ENCODE data around the gene STK11IP.
A peak's percentile ranks its signal among the peaks of the same experiment; 100 is the strongest.

The STK11IP gene

GRCh38 chr2:219575566-219576504 is 21.8 kb upstream of the STK11IP start:
- Mint-ChIP-seq H3K27ac (peak overlapping the region; percentile 63 to 95 (median 64)), H3K27me3 (ENCODE audit: low read depth) (peaks cover 7% of the 10 kb centered on the region), H3K4me1 (peaks cover 48% of the 10 kb centered on the region), H3K36me3 (ENCODE audit: low read depth) (no peaks in the 10 kb centered on the region), H3K4me3 (peak overlapping the region in 1 of 3 experiments; percentile 29), H3K9me3 (no peaks in the 10 kb centered on the region)
- no peak for TF ChIP-seq CTCF (IDR thresholded peaks at IDR 0.05; ENCODE audit: unreplicated experiment in 3 of 3)

GRCh38 chr2:219576505-219577388 is 20.9 kb upstream of the STK11IP start:
- H3K4me3 Mint-ChIP-seq, result peak overlapping the region; percentile 28 to 57 (median 37)
- H3K27me3 Mint-ChIP-seq (ENCODE audit: low read depth), result peaks cover 7% of the 10 kb centered on the region
- H3K9me3 Mint-ChIP-seq, result no peaks in the 10 kb centered on the region
- peak overlapping the region; percentile 63 to 95 (median 64) for H3K27ac Mint-ChIP-seq
- no peak for TF ChIP-seq CTCF (IDR thresholded peaks at IDR 0.05; ENCODE audit: unreplicated experiment in 3 of 3)
- no peaks in the 10 kb centered on the region for H3K36me3 Mint-ChIP-seq (ENCODE audit: low read depth)
- peaks cover 45% of the 10 kb centered on the region for H3K4me1 Mint-ChIP-seq

- no peaks in the 10 kb centered on the region for H3K36me3 Mint-ChIP-seq (ENCODE audit: low read depth)
- TF ChIP-seq CTCF (IDR thresholded peaks at IDR 0.05; ENCODE audit: unreplicated experiment in 3 of 3), result no peak
- peak overlapping the region; percentile 27 to 63 (median 38) for H3K27ac Mint-ChIP-seq
- peaks cover 7% of the 10 kb centered on the region for H3K27me3 Mint-ChIP-seq (ENCODE audit: low read depth)
- H3K9me3 Mint-ChIP-seq, result no peaks in the 10 kb centered on the region
- peak overlapping the region in 1 of 3 experiments; percentile 48 for H3K4me3 Mint-ChIP-seq
- H3K4me1 Mint-ChIP-seq, result peaks cover 33% of the 10 kb centered on the region
Observed at GRCh38 chr2:219578811-219579613, 18.6 kb upstream of the STK11IP start.

- Mint-ChIP-seq H3K9me3 (no peaks in the 10 kb centered on the region), H3K36me3 (ENCODE audit: low read depth) (no peaks in the 10 kb centered on the region), H3K27ac (no peak overlapping the region), H3K27me3 (ENCODE audit: low read depth) (peaks cover 3% of the 10 kb centered on the region), H3K4me1 (peaks cover 26% of the 10 kb centered on the region), H3K4me3 (no peak overlapping the region)
- TF ChIP-seq CTCF (IDR thresholded peaks at IDR 0.05; ENCODE audit: unreplicated experiment in 3 of 3), result no peak
Observed at GRCh38 chr2:219581346-219581745, 16.3 kb upstream of the STK11IP start.

- Mint-ChIP-seq H3K27me3 (ENCODE audit: low read depth) (peaks cover 5% of the 10 kb centered on the region), H3K27ac (no peak overlapping the region), H3K4me1 (peaks cover 44% of the 10 kb centered on the region), H3K4me3 (no peak overlapping the region), H3K36me3 (ENCODE audit: low read depth) (no peaks in the 10 kb centered on the region), H3K9me3 (no peaks in the 10 kb centered on the region)
- no peak for TF ChIP-seq CTCF (IDR thresholded peaks at IDR 0.05; ENCODE audit: unreplicated experiment in 3 of 3)
Observed at GRCh38 chr2:219591091-219591490, 6.6 kb upstream of the STK11IP start.

Data from nephron (organoid).